Activated CD8-positive, alpha-beta T cell treated with anti-CD3 and anti-CD28 coated beads, Interleukin-2, amount 10 ng/mL, durations not matched to agents 7 days and 5 days (primary cell): Measurements from ENCODE around the gene ZNF511. TPM values are rescaled to one million over a fixed set of nuclear protein-coding genes. Genes with fewer than 3 reads are reported as not detected.
A peak's percentile ranks its signal among the peaks of the same experiment; 100 is the strongest.

Experiments used
- ATAC-seq: fragments of 150-1000 bp; cut with Tn5 transposase; one replicate; pipeline ENCODE4 v1.10.0; 2021; ENCODE audit warnings: moderate library complexity
- CTCF ChIA-PET: fragments of 350-600 bp; sonication (Branson Sonifier 250); formaldehyde crosslinking; loops from one replicate; lab custom pipeline; 2021; ENCODE audit warnings: antibody characterized with exemption; lab: Charles Lee
- POLR2A ChIA-PET: fragments of 350-600 bp; sonication (Branson Sonifier 250); formaldehyde crosslinking; loops from one replicate; lab custom pipeline; 2021; ENCODE audit warnings: antibody characterized with exemption; lab: Charles Lee
- DNase-seq: peaks from one replicate; pipeline ENCODE4 v3.0.0-alpha.2; 2020
- H3K27ac Mint-ChIP-seq: one replicate; pipeline ENCODE4 v1.8.0; 2021; ENCODE audit warnings: mild to moderate bottlenecking, mixed read lengths
- H3K27me3 Mint-ChIP-seq: one replicate; pipeline ENCODE4 v1.8.0; 2021; ENCODE audit warnings: low read depth, mixed read lengths
- H3K36me3 Mint-ChIP-seq: one replicate; pipeline ENCODE4 v1.8.0; 2021; ENCODE audit warnings: low read depth, mixed read lengths
- H3K4me1 Mint-ChIP-seq: one replicate; pipeline ENCODE4 v1.8.0; 2021; ENCODE audit warnings: low read depth, mixed read lengths
- H3K4me3 Mint-ChIP-seq: one replicate; pipeline ENCODE4 v1.8.0; 2021; ENCODE audit warnings: mild to moderate bottlenecking, mixed read lengths
- H3K9me3 Mint-ChIP-seq: one replicate; pipeline ENCODE4 v1.8.0; 2022; ENCODE audit warnings: mixed read lengths; ENCODE audit not compliant: insufficient read depth
- total RNA-seq, 2 experiments: library from RNA; stranded (reverse); gene quantifications; one replicate each; pipeline ENCODE4 v1.2.3, GENCODE V29; 2021

Gene ZNF511
- total RNA-seq, 2 experiments from 2014 or later = 61.4 to 62.6 TPM

DNA sequence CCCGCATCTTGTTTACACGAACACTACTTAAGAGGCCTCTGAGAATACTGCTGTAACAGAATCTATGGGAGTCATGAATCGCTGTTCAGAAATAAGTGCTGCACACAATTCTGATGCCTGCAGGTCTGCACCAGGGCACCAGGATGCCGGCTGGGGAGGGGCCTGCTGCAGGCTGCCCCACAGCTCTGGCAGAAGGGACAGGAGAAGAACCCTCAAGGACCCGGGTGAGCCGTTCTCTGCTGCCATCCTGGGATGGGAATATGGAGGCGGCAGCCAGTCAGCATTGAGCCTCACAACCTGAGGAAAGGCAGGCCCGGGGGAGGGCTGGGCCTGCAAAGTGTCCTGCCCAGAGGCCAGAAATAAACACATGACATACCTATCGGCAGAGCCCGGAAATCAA, 11.2 kb upstream of the ZNF511 start:
- no peak for ATAC-seq
- Mint-ChIP-seq H3K4me3 (no peak overlapping the region), H3K4me1 (no peaks in the 10 kb centered on the region), H3K27ac (no peak overlapping the region), H3K36me3 (peaks cover 55% of the 10 kb centered on the region), H3K9me3 (no peaks in the 10 kb centered on the region), H3K27me3 (no peaks in the 10 kb centered on the region)
- ChIA-PET POLR2A (no interaction called here), CTCF (no interaction called here)
- DNase-seq = no peak

DNA sequence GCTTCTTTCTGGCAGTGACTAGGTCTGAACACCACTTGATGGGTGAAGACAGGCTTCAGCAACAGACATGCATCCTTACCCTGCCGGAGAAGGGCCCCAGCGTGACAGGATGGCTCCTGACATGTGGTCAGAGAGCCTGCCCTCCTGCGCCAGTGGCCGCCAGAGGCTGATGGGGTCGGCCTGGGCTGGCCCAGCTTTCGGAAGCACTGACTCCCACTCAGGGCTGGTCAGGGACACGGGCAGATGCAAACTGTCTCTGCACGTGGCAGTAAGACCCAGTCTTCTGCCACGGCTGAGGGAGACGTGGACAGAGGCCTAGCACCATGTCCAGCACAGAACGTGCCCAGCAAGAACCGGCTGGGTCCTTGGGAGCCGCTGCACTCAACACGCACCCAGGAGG, 10.2 kb upstream of the ZNF511 start:
- peaks cover 56% of the 10 kb centered on the region for H3K36me3 Mint-ChIP-seq
- H3K9me3 Mint-ChIP-seq = no peaks in the 10 kb centered on the region
- ATAC-seq (no peak), DNase-seq (no peak)
- CTCF ChIA-PET = no interaction called here
- no peak overlapping the region for H3K27ac Mint-ChIP-seq
- POLR2A ChIA-PET = no interaction called here
- no peak overlapping the region for H3K4me3 Mint-ChIP-seq
- H3K27me3 Mint-ChIP-seq = no peaks in the 10 kb centered on the region
- no peaks in the 10 kb centered on the region for H3K4me1 Mint-ChIP-seq

DNA sequence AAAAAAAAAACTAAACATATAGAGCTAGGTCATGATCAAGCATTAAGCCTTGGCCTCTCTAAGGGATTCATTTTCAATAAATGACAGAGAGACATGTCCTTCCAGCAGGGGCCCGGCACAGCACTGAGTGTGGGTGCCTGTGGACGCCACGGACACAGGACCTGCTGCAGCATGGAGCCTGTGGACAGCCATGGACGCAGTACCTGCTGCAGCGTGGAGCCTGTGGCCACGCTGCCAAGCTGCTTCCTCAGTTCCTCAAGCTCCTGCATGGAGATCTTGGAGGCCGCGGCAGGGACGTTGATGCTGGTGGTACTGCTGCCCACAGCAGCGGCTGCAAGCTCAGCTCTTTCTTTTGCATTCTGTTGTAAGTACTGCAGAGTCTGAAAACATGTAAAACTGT, 9.5 kb upstream of the ZNF511 start:
- Mint-ChIP-seq H3K27me3 (no peaks in the 10 kb centered on the region), H3K9me3 (no peaks in the 10 kb centered on the region), H3K4me3 (no peak overlapping the region), H3K27ac (no peak overlapping the region), H3K4me1 (no peaks in the 10 kb centered on the region), H3K36me3 (peaks cover 56% of the 10 kb centered on the region)
- ChIA-PET POLR2A (no interaction called here), CTCF (interaction anchor here (0.7 kb wide), 1 partner anchor 9 kb away, joined by 4 read pairs; no protein-coding TSS in a partner anchor)
- ATAC-seq = no peak
- DNase-seq = no peak

DNA sequence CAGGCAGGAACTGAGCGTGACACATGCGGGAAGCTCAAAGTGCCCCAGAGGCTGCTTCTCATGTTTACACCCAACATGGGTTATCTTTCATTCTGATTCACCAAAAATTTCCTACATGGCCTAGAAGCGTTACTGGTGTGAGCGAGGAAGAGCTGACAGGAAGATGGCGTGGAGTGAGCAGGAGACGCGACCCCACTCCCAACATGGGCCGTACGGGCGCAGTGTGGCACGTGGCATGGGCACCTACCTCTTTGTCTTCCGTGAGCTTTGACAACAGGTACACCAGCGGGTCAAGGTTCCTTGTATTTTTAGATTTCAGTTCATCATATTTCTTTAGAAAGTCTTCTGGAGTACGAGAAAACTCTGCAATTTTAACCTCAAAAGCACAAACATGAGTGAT, 9.0 kb upstream of the ZNF511 start:
- CTCF ChIA-PET = interaction anchor here (0.7 to 1.1 kb wide), 2 partner anchors 8 to 30 kb away, joined by 3 to 4 read pairs; no protein-coding TSS in a partner anchor
- DNase-seq = no peak
- POLR2A ChIA-PET = no interaction called here
- Mint-ChIP-seq H3K27ac (no peak overlapping the region), H3K4me3 (no peak overlapping the region), H3K36me3 (peaks cover 52% of the 10 kb centered on the region), H3K4me1 (no peaks in the 10 kb centered on the region), H3K9me3 (no peaks in the 10 kb centered on the region), H3K27me3 (no peaks in the 10 kb centered on the region)
- no peak for ATAC-seq

DNA sequence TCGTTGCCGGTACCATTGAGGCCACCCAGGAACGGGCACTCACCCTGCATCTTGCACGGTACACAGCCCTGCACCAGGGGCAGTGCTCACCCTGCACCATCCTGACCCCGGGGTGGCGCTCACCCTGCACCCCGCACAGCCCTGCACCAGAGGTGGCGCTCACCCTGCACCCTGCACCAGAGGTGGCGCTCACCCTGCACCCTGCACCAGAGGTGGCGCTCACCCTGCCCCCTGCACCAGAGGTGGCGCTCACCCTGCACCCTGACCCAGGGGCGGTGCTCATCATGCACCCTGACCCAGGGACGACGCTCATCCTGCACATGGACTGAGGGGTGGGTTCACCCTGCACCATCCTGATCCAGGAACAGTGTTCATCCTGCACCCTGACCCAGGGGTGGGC, 6.5 kb upstream of the ZNF511 start:
- DNase-seq (no peak), ATAC-seq (no peak)
- ChIA-PET CTCF (no interaction called here), POLR2A (no interaction called here)
- H3K36me3 Mint-ChIP-seq = peaks cover 44% of the 10 kb centered on the region
- H3K27me3 Mint-ChIP-seq = no peaks in the 10 kb centered on the region
- H3K4me1 Mint-ChIP-seq = peaks cover 7% of the 10 kb centered on the region
- no peak overlapping the region for H3K27ac Mint-ChIP-seq
- no peaks in the 10 kb centered on the region for H3K9me3 Mint-ChIP-seq
- H3K4me3 Mint-ChIP-seq = no peak overlapping the region

DNA sequence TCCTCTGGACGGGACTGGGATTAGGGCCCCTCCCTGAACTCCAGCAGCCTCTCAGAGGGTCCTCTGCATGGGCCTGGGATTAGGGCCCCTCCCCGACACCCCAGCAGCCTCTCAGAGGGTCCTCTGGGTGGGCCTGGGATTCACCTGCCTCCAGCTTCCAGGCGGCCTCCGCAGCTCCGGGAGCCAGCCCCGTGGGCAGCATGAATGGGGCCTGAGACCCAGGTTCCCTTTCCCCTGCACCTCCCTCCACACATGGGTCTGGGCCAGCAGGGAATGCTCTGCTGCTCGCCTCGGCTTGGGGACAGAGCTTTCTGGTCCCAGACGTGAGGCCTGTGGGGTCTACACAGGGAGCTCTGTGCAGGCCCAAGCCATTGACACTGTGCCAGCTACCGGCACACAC, 5.5 kb upstream of the ZNF511 start:
- no peak for DNase-seq
- H3K4me1 Mint-ChIP-seq = peaks cover 14% of the 10 kb centered on the region
- ChIA-PET POLR2A (interaction anchor here (0.7 kb wide), 1 partner anchor 34 kb away, joined by 3 read pairs; no protein-coding TSS in a partner anchor), CTCF (interaction anchor here (1.0 to 1.8 kb wide), 3 partner anchors 25 to 28 kb away, joined by 3 to 5 read pairs (median 4); no protein-coding TSS in a partner anchor)
- H3K27me3 Mint-ChIP-seq = no peaks in the 10 kb centered on the region
- no peak overlapping the region for H3K27ac Mint-ChIP-seq
- no peak overlapping the region for H3K4me3 Mint-ChIP-seq
- ATAC-seq = no peak
- peaks cover 36% of the 10 kb centered on the region for H3K36me3 Mint-ChIP-seq
- H3K9me3 Mint-ChIP-seq = no peaks in the 10 kb centered on the region

DNA sequence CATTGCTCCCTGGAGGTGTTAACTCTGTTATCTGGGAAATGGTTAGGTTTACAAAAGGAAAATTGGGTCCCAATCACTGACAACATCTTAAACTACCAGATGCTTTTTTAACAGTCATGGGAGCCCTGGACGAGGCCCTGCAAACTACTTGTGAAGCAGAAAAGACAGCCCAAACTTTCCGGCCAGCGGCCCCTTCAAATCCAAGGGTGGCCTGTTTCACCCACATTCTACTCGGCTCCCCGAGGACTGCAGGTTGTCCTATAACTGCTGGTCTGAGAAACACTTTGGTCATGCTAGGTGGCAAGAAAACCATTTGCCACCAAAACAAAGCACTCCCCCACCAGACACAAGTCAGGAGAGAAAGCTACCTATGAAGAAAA, 2.6 kb upstream of the ZNF511 start:
- no peak for DNase-seq
- CTCF ChIA-PET = interaction anchor here (1.4 to 3.7 kb wide), 4 partner anchors 10 to 31 kb away, joined by 3 to 23 read pairs (median 10); no protein-coding TSS in a partner anchor
- H3K9me3 Mint-ChIP-seq = no peaks in the 10 kb centered on the region
- no peak overlapping the region for H3K27ac Mint-ChIP-seq
- H3K4me1 Mint-ChIP-seq = peaks cover 19% of the 10 kb centered on the region
- POLR2A ChIA-PET = no interaction called here
- H3K36me3 Mint-ChIP-seq = peaks cover 16% of the 10 kb centered on the region
- no peak overlapping the region for H3K4me3 Mint-ChIP-seq
- H3K27me3 Mint-ChIP-seq = no peaks in the 10 kb centered on the region
- ATAC-seq = no peak

DNA sequence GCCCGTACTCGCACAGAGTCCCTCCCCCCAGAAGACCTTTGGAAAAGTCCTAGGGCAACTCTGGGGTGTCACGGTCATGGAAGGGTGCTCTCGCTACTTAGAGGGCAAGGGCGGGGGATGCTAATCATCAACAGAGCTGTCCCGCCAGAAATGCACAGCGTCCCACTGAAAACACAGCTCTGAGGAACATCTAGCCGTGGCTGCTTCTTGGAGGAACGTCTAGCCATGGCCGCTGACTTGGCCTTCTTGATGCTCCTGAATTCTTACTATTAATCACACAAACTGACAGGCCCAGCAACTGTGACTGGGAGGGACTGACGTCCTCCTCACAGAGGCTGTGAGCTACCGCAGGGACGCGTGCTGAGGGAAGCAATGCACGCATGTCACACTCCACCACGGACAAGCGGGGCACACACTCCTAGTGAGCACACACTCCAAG, 1.8 kb upstream of the ZNF511 start:
- Mint-ChIP-seq H3K9me3 (no peaks in the 10 kb centered on the region), H3K4me1 (peaks cover 19% of the 10 kb centered on the region), H3K27ac (peak overlapping the region; percentile 67), H3K36me3 (peaks cover 19% of the 10 kb centered on the region), H3K27me3 (no peaks in the 10 kb centered on the region), H3K4me3 (peak overlapping the region; percentile 95)
- CTCF ChIA-PET = interaction anchor here (0.8 to 3.7 kb wide), 9 partner anchors 7 to 80 kb away, joined by 3 to 23 read pairs (median 5); no protein-coding TSS in a partner anchor
- DNase-seq (no peak), ATAC-seq (no peak)
- POLR2A ChIA-PET = interaction anchor here (1.6 to 1.7 kb wide), 2 partner anchors 13 to 31 kb away, joined by 3 to 13 read pairs; partner anchors contain the start of gene ADAM8

DNA sequence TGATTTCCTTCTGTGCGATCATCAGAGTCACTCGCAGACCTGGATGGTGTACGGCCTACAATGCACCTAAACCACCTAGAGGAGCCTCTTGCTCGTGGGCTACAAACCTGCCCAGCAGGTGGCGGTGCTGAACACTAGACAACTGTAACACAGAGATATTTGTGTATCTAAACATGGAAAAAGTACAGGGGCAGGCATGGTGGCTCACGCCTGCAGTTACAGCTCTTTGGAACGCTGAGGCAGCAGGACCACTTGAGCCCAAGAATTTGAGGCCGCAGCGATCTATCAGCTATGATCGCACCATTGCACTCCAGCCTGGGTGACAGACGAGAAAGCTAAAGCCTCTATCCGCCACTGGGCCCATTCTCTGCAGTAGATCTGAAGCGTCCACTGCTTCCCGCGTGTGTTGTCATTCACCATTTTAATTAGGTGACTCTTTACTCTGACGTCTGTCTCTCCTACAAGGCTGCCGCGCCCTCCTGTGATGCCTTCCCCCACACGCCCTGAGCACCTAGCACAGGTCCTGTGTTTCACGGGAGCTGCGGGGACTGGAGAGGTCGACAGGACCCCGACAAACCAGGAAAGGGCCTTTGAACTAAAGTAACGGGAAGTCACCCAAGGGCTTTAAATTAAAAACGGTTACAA, 816 bp upstream of the ZNF511 start:
- Mint-ChIP-seq H3K9me3 (no peaks in the 10 kb centered on the region), H3K4me1 (peaks cover 19% of the 10 kb centered on the region), H3K27me3 (no peaks in the 10 kb centered on the region), H3K4me3 (peak overlapping the region; percentile 95), H3K27ac (peak overlapping the region; percentile 99), H3K36me3 (peaks cover 17% of the 10 kb centered on the region)
- ChIA-PET CTCF (interaction anchor here (0.7 to 3.7 kb wide), 17 partner anchors 8 to 185 kb away, joined by 3 to 23 read pairs (median 4); no protein-coding TSS in a partner anchor), POLR2A (interaction anchor here (0.6 to 1.7 kb wide), 4 partner anchors 14 to 456 kb away, joined by 3 to 13 read pairs (median 3); partner anchors contain the start of gene ADAM8)
- DNase-seq (peak; percentile 95), ATAC-seq (peak; percentile 64)

DNA sequence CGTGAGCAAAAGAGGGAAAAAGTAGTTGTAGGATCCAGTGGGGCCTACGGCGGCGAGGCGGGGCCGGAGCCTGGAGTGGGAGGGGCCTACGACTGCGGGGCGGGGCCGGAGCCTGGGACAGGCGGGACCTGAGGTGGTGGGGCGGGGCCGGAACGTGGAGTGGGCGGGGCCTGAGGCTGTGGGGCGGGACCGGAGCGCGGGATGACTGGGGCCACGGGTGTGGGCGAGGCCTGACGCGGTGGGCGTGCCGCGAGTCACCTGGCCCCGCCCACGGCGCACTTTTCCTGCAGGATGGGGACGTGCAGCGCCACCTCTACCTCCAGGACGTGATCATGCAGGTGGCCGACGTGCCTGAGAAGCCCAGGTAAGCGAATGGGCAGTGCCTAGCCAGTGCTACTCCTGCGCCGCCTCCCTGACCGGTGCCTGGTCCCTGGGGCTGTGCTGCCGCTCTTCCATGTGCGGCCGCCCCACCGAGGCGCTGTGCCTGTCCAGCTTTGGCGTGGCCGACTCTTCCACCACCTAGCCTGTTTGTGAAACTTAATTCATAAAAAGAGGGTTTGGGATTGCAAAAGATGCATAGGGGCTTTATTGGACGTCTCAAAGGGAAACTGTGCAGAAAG, 496 bp downstream of the ZNF511 start:
- Mint-ChIP-seq H3K36me3 (peaks cover 17% of the 10 kb centered on the region), H3K4me1 (peaks cover 19% of the 10 kb centered on the region), H3K9me3 (no peaks in the 10 kb centered on the region), H3K27me3 (no peaks in the 10 kb centered on the region), H3K27ac (peak overlapping the region; percentile 83), H3K4me3 (peak overlapping the region; percentile 71)
- DNase-seq (peak; percentile 94), ATAC-seq (peak; percentile 79)
- ChIA-PET POLR2A (no interaction called here), CTCF (no interaction called here)

DNA sequence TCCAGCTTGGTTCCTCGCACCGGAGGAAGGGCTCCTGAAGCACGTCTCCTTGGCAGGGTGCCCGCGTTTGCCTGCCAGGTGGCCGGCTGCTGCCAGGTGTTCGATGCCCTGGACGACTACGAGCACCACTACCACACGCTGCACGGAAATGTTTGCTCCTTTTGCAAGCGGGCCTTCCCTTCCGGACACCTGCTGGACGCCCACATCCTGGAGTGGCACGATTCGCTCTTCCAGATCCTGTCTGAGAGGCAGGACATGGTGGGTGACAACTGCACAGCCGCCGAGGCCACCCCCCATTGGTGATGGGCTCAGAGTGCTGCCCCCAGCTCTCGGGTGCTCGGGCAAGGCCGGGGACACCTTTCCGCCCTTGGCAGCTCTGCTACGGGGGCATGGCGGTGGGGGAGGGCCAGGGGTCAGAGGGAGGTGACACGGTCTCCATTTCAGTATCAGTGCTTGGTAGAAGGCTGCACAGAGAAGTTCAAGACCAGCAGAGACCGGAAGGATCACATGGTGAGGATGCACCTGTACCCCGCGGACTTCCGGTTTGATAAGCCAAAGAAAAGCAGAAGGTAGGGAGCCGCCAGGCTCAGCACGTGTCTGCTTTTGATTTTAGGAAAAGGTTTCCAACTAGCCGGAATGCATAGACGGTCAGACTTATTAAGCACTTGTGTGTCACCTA, 1.1 kb downstream of the ZNF511 start:
- Mint-ChIP-seq H3K4me1 (peaks cover 19% of the 10 kb centered on the region), H3K4me3 (peak overlapping the region; percentile 71), H3K27ac (peak overlapping the region; percentile 10), H3K9me3 (no peaks in the 10 kb centered on the region), H3K36me3 (peaks cover 17% of the 10 kb centered on the region), H3K27me3 (no peaks in the 10 kb centered on the region)
- ATAC-seq (no peak), DNase-seq (no peak)
- ChIA-PET CTCF (no interaction called here), POLR2A (no interaction called here)
